ENCODE data around the gene SCAI.

The SCAI gene

GRCh38 chr9:124894035-124894740, 249.1 kb downstream of the SCAI start:
- H3K27ac ChIP-seq (ENCODE audit: low read length), result no peak overlapping the region
- no peaks in the 10 kb centered on the region for H3K4me1 ChIP-seq (ENCODE audit: control insufficient read depth, insufficient read depth, low read length)
- H3K9ac ChIP-seq (ENCODE audit: low read length in 2 of 2), result no peak overlapping the region
- no peaks in the 10 kb centered on the region for H3K9me3 ChIP-seq (ENCODE audit: control insufficient read depth in 2 of 2, low read length in 2 of 2)
- H3K4me3 ChIP-seq (ENCODE audit: low read length in 2 of 2), result no peak overlapping the region
- H3K36me3 ChIP-seq (ENCODE audit: control insufficient read depth in 2 of 2, insufficient read depth in 2 of 2, low read length in 2 of 2), result peaks cover 41 to 46% of the 10 kb centered on the region in 2 donors
- H3K27me3 ChIP-seq (ENCODE audit: control insufficient read depth in 1 of 2, insufficient read depth in 2 of 2, low read length in 2 of 2), result no peaks in the 10 kb centered on the region

Data from stomach smooth muscle (tissue), 2 donors.